ENCODE measurements around the gene CA5A. TPM values are rescaled to one million over a fixed set of nuclear protein-coding genes. Genes with fewer than 3 reads are reported as not detected.

The CA5A gene
- total and polyA plus RNA-seq, 2 of the 13 experiments (the other 11 are each of a cell fraction or from before 2014, with no cell fraction given), result 66.8 to 106 TPM

DNA sequence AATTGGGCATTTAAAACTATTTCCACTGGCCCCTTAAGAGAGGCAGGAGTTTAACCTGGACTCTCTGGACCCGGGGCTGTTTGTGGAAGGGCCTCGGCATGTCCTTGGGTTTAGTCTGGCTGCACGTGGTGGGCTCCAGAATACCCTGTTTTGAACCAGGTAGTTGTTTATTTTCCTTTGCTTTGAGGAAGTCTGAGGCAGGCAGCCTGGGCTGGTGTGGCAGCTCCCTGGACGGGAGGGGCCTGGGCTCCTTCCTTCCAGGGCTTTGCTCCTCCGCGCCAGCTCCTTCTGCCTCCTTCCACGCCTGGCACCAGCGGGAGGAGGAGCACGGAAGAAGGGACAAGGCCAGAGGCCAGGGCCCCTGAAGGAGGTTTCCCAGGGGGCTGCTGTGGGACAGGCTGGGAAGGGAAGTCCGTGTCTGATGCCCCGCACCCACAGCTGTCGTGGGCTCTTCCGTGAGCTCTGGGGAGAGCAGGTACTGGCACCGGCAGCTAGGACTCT is 30.4 kb upstream of the CA5A start (continued):
- TF ChIP-seq ZBTB8A (CRISPR knock-in tag; IDR thresholded peaks at IDR 0.05; ENCODE audit: borderline replicate concordance, low read depth) (no peak), NCOR1 (IDR thresholded peaks at IDR 0.05; ENCODE audit: borderline replicate concordance, low read length) (no peak), SALL2 (CRISPR knock-in tag; IDR thresholded peaks at IDR 0.05) (no peak), ZNF253 (CRISPR knock-in tag; IDR thresholded peaks at IDR 0.05; ENCODE audit: borderline replicate concordance) (no peak), ZFYVE20 (CRISPR knock-in tag; IDR thresholded peaks at IDR 0.05; ENCODE audit: borderline replicate concordance, low read depth) (no peak), ZNF441 (CRISPR knock-in tag; IDR thresholded peaks at IDR 0.05; ENCODE audit: borderline replicate concordance) (no peak), NFE2L2 (IDR thresholded peaks at IDR 0.05; ENCODE audit: low read length) (no peak), KMT2B (CRISPR knock-in tag; IDR thresholded peaks at IDR 0.05) (no peak), CBFB (CRISPR knock-in tag; IDR thresholded peaks at IDR 0.05) (no peak), ZBTB38 (CRISPR knock-in tag; IDR thresholded peaks at IDR 0.05) (peak; percentile 81), U2AF1 (optimal IDR thresholded peaks at IDR 0.05; ENCODE audit: low read depth, low read length) (no peak), BRCA1 (CRISPR knock-in tag; IDR thresholded peaks at IDR 0.05) (no peak), NCOA5 (CRISPR knock-in tag; IDR thresholded peaks at IDR 0.05) (no peak), KLF16 (CRISPR knock-in tag; IDR thresholded peaks at IDR 0.05) (no peak), HOXA3 (CRISPR knock-in tag; IDR thresholded peaks at IDR 0.05) (peak; percentile 32; the same call in 1 of the 2 replicates)
- TF ChIP-seq, protein P1, sequence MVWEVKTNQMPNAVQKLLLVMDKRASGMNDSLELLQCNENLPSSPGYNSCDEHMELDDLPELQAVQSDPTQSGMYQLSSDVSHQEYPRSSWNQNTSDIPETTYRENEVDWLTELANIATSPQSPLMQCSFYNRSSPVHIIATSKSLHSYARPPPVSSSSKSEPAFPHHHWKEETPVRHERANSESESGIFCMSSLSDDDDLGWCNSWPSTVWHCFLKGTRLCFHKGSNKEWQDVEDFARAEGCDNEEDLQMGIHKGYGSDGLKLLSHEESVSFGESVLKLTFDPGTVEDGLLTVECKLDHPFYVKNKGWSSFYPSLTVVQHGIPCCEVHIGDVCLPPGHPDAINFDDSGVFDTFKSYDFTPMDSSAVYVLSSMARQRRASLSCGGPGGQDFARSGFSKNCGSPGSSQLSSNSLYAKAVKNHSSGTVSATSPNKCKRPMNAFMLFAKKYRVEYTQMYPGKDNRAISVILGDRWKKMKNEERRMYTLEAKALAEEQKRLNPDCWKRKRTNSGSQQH (CRISPR knock-in tag; IDR thresholded peaks at IDR 0.05; ENCODE audit: low read depth), result no peak
- TF ChIP-seq, protein P2, sequence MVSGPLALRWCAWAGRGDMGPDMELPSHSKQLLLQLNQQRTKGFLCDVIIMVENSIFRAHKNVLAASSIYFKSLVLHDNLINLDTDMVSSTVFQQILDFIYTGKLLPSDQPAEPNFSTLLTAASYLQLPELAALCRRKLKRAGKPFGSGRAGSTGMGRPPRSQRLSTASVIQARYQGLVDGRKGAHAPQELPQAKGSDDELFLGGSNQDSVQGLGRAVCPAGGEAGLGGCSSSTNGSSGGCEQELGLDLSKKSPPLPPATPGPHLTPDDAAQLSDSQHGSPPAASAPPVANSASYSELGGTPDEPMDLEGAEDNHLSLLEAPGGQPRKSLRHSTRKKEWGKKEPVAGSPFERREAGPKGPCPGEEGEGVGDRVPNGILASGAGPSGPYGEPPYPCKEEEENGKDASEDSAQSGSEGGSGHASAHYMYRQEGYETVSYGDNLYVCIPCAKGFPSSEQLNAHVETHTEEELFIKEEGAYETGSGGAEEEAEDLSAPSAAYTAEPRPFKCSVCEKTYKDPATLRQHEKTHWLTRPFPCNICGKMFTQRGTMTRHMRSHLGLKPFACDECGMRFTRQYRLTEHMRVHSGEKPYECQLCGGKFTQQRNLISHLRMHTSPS (CRISPR knock-in tag; IDR thresholded peaks at IDR 0.05; ENCODE audit: low read depth), result 0 out of 2 replicates have a peak, but pooled peaks have one; percentile 41
- TF ChIP-seq, protein P3, sequence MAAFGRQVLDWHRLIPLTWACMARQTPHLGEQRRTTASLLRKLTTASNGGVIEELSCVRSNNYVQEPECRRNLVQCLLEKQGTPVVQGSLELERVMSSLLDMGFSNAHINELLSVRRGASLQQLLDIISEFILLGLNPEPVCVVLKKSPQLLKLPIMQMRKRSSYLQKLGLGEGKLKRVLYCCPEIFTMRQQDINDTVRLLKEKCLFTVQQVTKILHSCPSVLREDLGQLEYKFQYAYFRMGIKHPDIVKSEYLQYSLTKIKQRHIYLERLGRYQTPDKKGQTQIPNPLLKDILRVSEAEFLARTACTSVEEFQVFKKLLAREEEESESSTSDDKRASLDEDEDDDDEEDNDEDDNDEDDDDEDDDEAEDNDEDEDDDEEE (CRISPR knock-in tag; IDR thresholded peaks at IDR 0.05), result 0 out of 2 replicates have a peak, but pooled peaks have one; percentile 39
- TF ChIP-seq, protein P4, sequence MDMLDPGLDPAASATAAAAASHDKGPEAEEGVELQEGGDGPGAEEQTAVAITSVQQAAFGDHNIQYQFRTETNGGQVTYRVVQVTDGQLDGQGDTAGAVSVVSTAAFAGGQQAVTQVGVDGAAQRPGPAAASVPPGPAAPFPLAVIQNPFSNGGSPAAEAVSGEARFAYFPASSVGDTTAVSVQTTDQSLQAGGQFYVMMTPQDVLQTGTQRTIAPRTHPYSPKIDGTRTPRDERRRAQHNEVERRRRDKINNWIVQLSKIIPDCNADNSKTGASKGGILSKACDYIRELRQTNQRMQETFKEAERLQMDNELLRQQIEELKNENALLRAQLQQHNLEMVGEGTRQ (IDR thresholded peaks at IDR 0.05; ENCODE audit: low read depth, low read length), result no peak
- TF ChIP-seq, protein P4 (CRISPR knock-in tag; IDR thresholded peaks at IDR 0.05; ENCODE audit: borderline replicate concordance), result peak; percentile 44; the same call in 1 of the 2 replicates
- TF ChIP-seq, protein P5, sequence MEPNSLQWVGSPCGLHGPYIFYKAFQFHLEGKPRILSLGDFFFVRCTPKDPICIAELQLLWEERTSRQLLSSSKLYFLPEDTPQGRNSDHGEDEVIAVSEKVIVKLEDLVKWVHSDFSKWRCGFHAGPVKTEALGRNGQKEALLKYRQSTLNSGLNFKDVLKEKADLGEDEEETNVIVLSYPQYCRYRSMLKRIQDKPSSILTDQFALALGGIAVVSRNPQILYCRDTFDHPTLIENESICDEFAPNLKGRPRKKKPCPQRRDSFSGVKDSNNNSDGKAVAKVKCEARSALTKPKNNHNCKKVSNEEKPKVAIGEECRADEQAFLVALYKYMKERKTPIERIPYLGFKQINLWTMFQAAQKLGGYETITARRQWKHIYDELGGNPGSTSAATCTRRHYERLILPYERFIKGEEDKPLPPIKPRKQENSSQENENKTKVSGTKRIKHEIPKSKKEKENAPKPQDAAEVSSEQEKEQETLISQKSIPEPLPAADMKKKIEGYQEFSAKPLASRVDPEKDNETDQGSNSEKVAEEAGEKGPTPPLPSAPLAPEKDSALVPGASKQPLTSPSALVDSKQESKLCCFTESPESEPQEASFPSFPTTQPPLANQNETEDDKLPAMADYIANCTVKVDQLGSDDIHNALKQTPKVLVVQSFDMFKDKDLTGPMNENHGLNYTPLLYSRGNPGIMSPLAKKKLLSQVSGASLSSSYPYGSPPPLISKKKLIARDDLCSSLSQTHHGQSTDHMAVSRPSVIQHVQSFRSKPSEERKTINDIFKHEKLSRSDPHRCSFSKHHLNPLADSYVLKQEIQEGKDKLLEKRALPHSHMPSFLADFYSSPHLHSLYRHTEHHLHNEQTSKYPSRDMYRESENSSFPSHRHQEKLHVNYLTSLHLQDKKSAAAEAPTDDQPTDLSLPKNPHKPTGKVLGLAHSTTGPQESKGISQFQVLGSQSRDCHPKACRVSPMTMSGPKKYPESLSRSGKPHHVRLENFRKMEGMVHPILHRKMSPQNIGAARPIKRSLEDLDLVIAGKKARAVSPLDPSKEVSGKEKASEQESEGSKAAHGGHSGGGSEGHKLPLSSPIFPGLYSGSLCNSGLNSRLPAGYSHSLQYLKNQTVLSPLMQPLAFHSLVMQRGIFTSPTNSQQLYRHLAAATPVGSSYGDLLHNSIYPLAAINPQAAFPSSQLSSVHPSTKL (CRISPR knock-in tag; IDR thresholded peaks at IDR 0.05), result peak; percentile 61
